HG03108 (cell line): ENCODE measurements around the gene HIGD1B.

ENCODE experiments used
- ATAC-seq: cut with Tn5 transposase; IDR thresholded peaks from one replicate; pipeline ENCODE4 v1.9.1; 2021; ENCODE audit warnings: moderate library complexity; ENCODE audit not compliant: unreplicated experiment

HIGD1B gene

DNA sequence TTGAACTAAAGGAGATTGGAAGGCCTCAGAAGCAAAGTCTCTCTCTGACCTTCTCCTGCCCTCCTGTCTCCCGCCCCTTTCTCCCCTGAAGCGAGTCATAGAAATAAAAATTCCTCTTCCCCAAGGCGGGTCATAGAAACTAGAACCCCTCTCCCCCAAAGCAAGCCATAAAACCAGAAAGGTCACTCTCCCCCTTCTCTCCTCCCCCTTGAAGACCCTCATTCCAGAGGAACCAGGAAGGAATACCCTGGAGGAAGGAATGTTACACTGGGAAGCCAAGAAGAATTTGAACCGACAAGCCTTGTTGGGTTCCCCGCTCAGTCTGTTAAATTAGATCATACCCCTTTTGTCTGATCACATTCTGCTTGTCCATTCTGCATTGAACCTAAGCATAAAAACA, 14.9 kb upstream of the HIGD1B start:
- ATAC-seq: no peak

GRCh38 chr17:44837196-44837595, 10.5 kb upstream of the HIGD1B start:
- ATAC-seq: no peak

DNA sequence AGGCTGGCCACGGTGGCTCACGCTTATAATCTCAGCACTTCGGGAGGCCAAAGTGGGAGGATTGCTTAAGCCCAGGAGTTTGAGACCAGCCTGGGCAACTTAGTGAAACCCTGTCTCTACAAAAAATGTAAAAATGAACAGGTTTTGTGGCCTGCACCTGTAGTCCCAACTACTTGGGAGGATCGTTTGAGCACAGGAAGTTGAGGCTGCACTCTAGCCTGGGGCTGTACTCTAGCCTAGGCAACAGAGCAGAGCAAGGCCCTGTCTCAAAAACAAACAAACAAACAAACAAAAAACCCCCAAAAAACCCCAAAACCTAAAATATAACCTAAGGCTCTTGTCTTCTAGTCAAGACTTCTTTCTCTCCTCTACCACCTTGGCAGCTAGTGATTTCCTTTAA, 7.4 kb upstream of the HIGD1B start:
- ATAC-seq: no peak

- no peak for ATAC-seq
Observed at GRCh38 chr17:44840936-44841335, 6.7 kb upstream of the HIGD1B start.

DNA sequence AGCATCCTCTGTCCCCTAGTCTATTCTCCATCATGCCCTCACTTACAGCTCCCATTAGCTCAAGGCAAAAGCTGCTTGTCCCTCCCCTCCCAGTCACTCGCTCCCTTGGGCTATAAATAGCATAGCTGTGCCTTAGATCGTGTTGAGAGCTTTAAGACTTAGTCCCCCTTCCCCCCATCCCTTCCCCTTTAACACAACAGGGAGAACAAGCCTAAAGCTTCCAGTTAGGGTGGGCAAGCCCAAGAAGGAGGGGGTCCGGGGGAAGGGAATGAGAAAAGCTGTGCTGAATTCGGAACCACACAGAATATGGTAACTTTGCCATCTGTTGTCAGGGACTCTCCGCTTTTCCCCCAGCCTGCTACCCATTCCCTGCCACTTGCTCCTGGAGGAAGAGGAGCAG, 4.9 kb upstream of the HIGD1B start:
- no peak for ATAC-seq

DNA sequence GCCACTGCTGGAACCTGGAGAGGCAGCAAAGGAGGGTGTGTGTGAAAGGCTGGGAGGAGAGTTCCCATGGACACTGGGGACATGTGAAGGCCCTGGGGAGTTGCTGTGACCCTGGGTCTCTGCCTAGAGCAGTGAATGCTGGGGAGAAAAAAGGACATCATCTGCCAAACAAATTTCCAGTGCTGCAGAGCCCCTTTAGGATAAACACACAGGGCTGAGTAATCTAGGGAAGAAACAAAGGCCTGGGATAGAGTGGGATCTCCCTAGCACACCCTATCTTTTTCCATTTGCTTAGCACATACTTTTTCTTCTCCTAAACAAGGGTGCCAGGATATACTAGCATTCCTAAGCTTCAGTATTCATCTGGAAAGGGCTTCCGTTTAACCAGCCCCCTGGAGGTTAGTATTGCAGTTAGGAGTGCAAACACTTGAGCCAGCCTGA, 3.3 kb upstream of the HIGD1B start:
- no peak for ATAC-seq

GRCh38 chr17:44846206-44846605, 1.5 kb upstream of the HIGD1B start:
- ATAC-seq: no peak

- ATAC-seq: no peak
Observed at GRCh38 chr17:44848257-44848795, 643 bp downstream of the HIGD1B start.

DNA sequence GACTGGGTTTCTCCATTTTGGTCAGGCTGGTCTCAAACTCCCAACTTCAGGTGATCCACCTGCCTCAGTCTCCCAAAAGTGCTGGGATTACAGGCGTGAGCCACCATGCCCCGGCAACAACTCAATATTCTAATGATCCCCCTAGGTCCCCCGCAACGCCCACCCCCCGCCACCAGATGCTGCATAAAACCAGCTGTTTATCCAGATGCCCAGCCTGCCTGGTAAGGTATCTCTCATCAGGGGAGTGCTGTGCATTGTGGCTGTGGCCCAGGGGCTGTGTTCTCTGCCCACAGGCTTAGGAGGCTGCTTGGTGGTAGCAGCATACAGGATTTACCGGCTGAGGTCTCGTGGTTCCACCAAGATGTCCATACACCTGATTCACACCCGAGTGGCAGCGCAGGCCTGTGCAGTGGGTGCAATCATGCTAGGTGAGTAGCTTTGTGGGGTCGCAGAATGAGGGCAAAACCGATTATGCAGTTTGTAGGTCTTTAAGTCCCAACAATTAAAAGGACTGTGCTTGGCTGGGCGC, 1.3 kb downstream of the HIGD1B start:
- no peak for ATAC-seq

GRCh38 chr17:44850025-44850424, 2.3 kb downstream of the HIGD1B start:
- ATAC-seq: no peak

DNA sequence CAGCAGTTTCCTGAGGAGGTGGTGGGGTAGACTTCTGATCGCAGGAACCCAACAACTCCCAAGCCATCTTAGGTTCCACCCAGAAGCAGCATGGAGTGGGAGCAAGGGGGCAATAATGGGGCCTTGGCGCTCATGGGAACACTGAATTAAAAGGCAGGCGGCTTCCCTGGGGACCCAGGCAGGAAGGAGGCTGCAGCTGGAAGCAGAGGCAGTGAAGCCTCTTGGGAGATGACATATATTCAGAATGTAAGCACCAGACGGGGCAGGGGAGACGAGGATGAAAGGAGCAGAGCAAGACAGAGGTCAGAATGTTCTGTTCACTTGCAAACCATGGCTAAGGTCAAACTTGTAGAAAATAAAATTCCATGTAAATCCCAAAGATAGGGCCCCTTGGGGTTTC, 2.9 kb downstream of the HIGD1B start:
- no peak for ATAC-seq

GRCh38 chr17:44854192-44854591, 6.5 kb downstream of the HIGD1B start:
- ATAC-seq: no peak

DNA sequence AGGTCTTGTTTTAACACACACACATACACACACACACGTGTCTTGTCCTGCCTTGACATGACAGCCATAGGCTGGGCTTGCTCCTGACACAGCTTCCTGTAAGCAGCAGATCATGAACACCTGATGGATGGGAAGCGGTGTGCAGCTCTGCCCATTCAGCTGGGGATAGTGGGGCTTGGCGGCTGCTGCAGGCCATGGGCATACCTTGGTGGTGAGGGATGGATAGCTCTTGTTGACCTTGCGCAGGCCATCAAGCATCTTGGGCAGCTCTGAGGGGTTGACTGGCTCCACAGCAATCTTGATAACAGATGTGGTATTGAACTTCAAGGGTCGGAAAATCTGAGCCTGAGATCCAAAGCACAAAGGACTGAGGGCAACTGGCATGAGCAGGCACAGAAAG, 12.0 kb downstream of the HIGD1B start:
- ATAC-seq: no peak

GRCh38 chr17:44862278-44862914, 14.7 kb downstream of the HIGD1B start:
- no peak for ATAC-seq

- ATAC-seq: no peak
Observed at GRCh38 chr17:44863061-44863918, 15.6 kb downstream of the HIGD1B start.

DNA sequence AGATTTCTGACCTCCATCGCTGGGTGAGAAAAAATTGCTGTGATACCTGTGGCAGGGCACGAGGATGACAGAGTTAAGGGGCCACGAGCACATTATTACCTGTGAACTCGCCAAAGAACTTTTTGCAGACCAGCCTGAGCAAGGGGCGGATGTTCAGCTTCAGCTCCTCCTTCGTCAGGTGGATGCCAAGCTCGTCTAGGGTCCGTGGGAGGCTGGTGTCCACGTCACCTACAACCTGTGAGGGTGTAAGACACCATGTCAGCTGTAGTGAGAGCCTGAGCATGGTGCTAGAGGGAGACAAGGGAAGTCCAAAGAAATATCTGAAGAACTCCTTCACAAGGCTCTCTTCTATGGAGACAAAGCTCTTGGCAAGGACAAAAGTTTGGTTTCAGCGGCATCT, 17.1 kb downstream of the HIGD1B start:
- no peak for ATAC-seq

- ATAC-seq: no peak
Observed at GRCh38 chr17:44865231-44865660, 17.6 kb downstream of the HIGD1B start.

DNA sequence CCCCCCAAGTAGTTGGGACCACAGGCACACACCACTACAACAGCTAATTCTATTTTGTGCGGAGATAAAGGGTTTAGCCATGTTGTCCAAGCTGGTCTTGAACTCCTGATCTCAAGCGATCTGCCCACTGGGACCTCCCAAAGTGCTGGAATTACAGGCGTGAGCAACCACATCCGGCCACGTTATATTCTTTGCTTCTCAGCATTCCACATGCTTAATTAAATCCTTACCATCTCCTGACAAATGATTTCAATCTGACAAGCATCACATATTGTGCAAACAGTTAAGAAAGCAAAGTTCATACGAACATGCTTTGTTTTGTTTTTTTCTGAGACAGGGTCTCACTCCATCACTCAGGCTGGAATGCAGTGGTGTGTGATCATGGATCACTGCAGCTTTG, 18.2 kb downstream of the HIGD1B start:
- ATAC-seq: no peak

GRCh38 chr17:44867841-44868240, 20.2 kb downstream of the HIGD1B start:
- no peak for ATAC-seq

GRCh38 chr17:44871556-44871955, 23.9 kb downstream of the HIGD1B start:
- ATAC-seq: no peak

GRCh38 chr17:44872131-44872768, 24.6 kb downstream of the HIGD1B start:
- ATAC-seq: no peak
